Esophagus squamous epithelium (tissue), 5 donors: Measurements from ENCODE around the gene TNFRSF13B. TPM values are rescaled to one million over a fixed set of nuclear protein-coding genes. Genes with fewer than 3 reads are reported as not detected.

Experiments used
- DNase-seq: peaks from one replicate; lab custom pipeline; 2025; lab: John Stamatoyannopoulos, UW
- H3K27ac ChIP-seq, 4 donors: fragments of 200-600 bp; sonication (generic); one replicate each; pipeline ENCODE4 v1.5.1; 2016 to 2019; ENCODE audit warnings: mild to moderate bottlenecking in 1 of 4
- H3K27me3 ChIP-seq, 4 donors: fragments of 200-600 bp; sonication (generic); 1 replicate in 3 of 4; 2 replicates in 1 of 4; pipeline versions ENCODE4 v1.5.1 to v1.6.0; 2017 to 2021; ENCODE audit warnings: antibody characterized with exemption in 1 of 4
- H3K36me3 ChIP-seq, 3 donors: fragments of 200-600 bp; sonication (generic); one replicate each; pipeline ENCODE4 v1.5.1; 2016 to 2019
- H3K4me1 ChIP-seq, 3 donors: fragments of 200-600 bp; sonication (generic); one replicate each; pipeline ENCODE4 v1.5.1; 2017 to 2019
- H3K4me3 ChIP-seq, 4 donors: fragments of 200-600 bp; sonication (generic); 1 replicate in 3 of 4; 2 replicates in 1 of 4; pipeline ENCODE4 v1.5.1; 2016 to 2019; ENCODE audit warnings: mild to moderate bottlenecking in 2 of 4, moderate library complexity in 1 of 4
- H3K9me3 ChIP-seq, 3 donors: fragments of 200-600 bp; sonication (generic); one replicate each; pipeline ENCODE4 v1.5.1; 2016 to 2019
- CTCF ChIP-seq, 6 experiments: fragments of 450-650 bp in 4 of 6; fragments of 200-600 bp in 2 of 6; sonication (generic) in 2 of 6; IDR thresholded peaks; one replicate each; pipeline ENCODE4 v1.5.1; 2016 to 2019; ENCODE audit warnings: antibody characterized with exemption in 6 of 6, mild to moderate bottlenecking in 4 of 6, moderate library complexity in 4 of 6
- POLR2A ChIP-seq, 4 donors: fragments of 450-650 bp; IDR thresholded peaks; one replicate each; pipeline ENCODE4 v1.6.1; 2017; ENCODE audit warnings: antibody characterized with exemption in 4 of 4, mild to moderate bottlenecking in 4 of 4, moderate library complexity in 3 of 4
- WGBS, 2 donors: methylation state at CpG; one replicate each; pipeline ENCODE4 v1.1.5; 2018; 5-methylcytosine and 5-hydroxymethylcytosine counted together
- intact Hi-C: fragments of 100-400 bp; cut with DNase I; formaldehyde crosslinking; loops from one replicate; pipeline ENCODE4 v1.15.0; 2022
- total RNA-seq, 4 donors: library from RNA; depleted of rRNA; stranded (reverse); fragments of >200 nt; gene quantifications; one replicate each; pipeline ENCODE4 v1.1.0, GENCODE V29; 2016
- donor health status: DM: yes; HTN: yes; CAD: no.

Gene TNFRSF13B
- total RNA-seq, 4 donors from 2014 or later, result not detected

GRCh38 chr17:16987830-16988601 is 16.1 kb upstream of the TNFRSF13B start:
- Histone ChIP-seq H3K27ac (peak overlapping the region in 3 of 4 donors; percentile 42 to 82 (median 70)), H3K4me3 (peak overlapping the region in 1 of 4 donors; percentile 15), H3K9me3 (no peaks in the 10 kb centered on the region), H3K36me3 (no peaks in the 10 kb centered on the region), H3K4me1 (peaks cover 0 to 19% (median 4%) of the 10 kb centered on the region in 3 donors), H3K27me3 (no peaks in the 10 kb centered on the region)
- TF ChIP-seq POLR2A (IDR thresholded peaks at IDR 0.05) (peak in 1 of 4 donors; percentile 61), CTCF (IDR thresholded peaks at IDR 0.05) (no peak)
- intact Hi-C loops, result no loop called here
- WGBS, 2 donors, result 30 to 40% methylated on average over 6 to 9 of the region's 11 CpGs
- DNase-seq, result peak; percentile 60

- 75 to 97% methylated on average over 4 to 6 of the region's 10 CpGs for WGBS, 2 donors
- Histone ChIP-seq H3K27me3 (no peaks in the 10 kb centered on the region), H3K4me1 (peaks cover 0 to 19% (median 4%) of the 10 kb centered on the region in 3 donors), H3K9me3 (no peaks in the 10 kb centered on the region), H3K36me3 (no peaks in the 10 kb centered on the region), H3K27ac (peak overlapping the region in 2 of 4 donors; percentile 70 to 82), H3K4me3 (no peak overlapping the region)
- TF ChIP-seq POLR2A (IDR thresholded peaks at IDR 0.05) (no peak), CTCF (IDR thresholded peaks at IDR 0.05) (no peak)
- intact Hi-C loops, result no loop called here
- DNase-seq, result no peak
Observed at GRCh38 chr17:16987066-16987829, 15.3 kb upstream of the TNFRSF13B start.

GRCh38 chr17:16986391-16986790 is 14.5 kb upstream of the TNFRSF13B start:
- Histone ChIP-seq H3K27me3 (no peaks in the 10 kb centered on the region), H3K4me3 (no peak overlapping the region), H3K9me3 (no peaks in the 10 kb centered on the region), H3K36me3 (no peaks in the 10 kb centered on the region), H3K27ac (no peak overlapping the region), H3K4me1 (peaks cover 0 to 17% (median 4%) of the 10 kb centered on the region in 3 donors)
- TF ChIP-seq POLR2A (IDR thresholded peaks at IDR 0.05) (no peak), CTCF (IDR thresholded peaks at IDR 0.05) (no peak)
- no peak for DNase-seq
- intact Hi-C loops, result no loop called here
- 40 to 50% methylated on average over 1 of the region's 1 CpG for WGBS, 2 donors

GRCh38 chr17:16981928-16982327 is 10.0 kb upstream of the TNFRSF13B start:
- no peaks in the 10 kb centered on the region for H3K36me3 ChIP-seq
- DNase-seq, result no peak
- intact Hi-C loops, result no loop called here
- no peaks in the 10 kb centered on the region for H3K4me1 ChIP-seq
- H3K27me3 ChIP-seq, result peaks cover 0 to 19% (median 0%) of the 10 kb centered on the region in 4 donors
- TF ChIP-seq CTCF (IDR thresholded peaks at IDR 0.05), result no peak
- no peak for TF ChIP-seq POLR2A (IDR thresholded peaks at IDR 0.05)
- 80 to 96% methylated on average over 5 of the region's 5 CpGs for WGBS, 2 donors
- H3K9me3 ChIP-seq, result no peaks in the 10 kb centered on the region
- no peak overlapping the region for H3K27ac ChIP-seq
- no peak overlapping the region for H3K4me3 ChIP-seq
